HFFc6 (cell line): ENCODE data around the gene MYMK. TPM values are rescaled to one million over a fixed set of nuclear protein-coding genes. Genes with fewer than 3 reads are reported as not detected.

Experiments used
- DNase-seq: peaks from one replicate; pipeline ENCODE4 v3.0.0-alpha.2; 2018
- H3K27ac Mint-ChIP-seq: 2 replicates; pipeline ENCODE4 v1.8.0; 2020; ENCODE audit warnings: mild to moderate bottlenecking, mixed read lengths
- H3K27me3 Mint-ChIP-seq: 2 replicates; pipeline ENCODE4 v1.8.0; 2021; ENCODE audit warnings: mild to moderate bottlenecking, moderate library complexity, mixed read lengths; ENCODE audit not compliant: insufficient read depth
- H3K36me3 Mint-ChIP-seq: 2 replicates; pipeline ENCODE4 v1.8.0; 2021; ENCODE audit warnings: low read depth, mixed read lengths
- H3K4me1 Mint-ChIP-seq: 2 replicates; pipeline ENCODE4 v1.8.0; 2020; ENCODE audit warnings: low read depth, mixed read lengths
- H3K4me3 Mint-ChIP-seq: 2 replicates; pipeline ENCODE4 v1.8.0; 2020; ENCODE audit warnings: mild to moderate bottlenecking, moderate library complexity, mixed read lengths
- H3K9me3 Mint-ChIP-seq: 2 replicates; pipeline ENCODE4 v1.8.0; 2020; ENCODE audit warnings: mild to moderate bottlenecking, mixed read lengths
- total RNA-seq, 6 experiments: library from RNA; stranded (reverse); fragmentation: NEBNext Ultra II Directional; extraction: Animal tissue kit (Norgen Biotek cat#: 25700); gene quantifications; 2 replicates in 1 of 6; 3 replicates in 5 of 6; pipeline ENCODE4 v1.2.3, GENCODE V29; 2021
- TF ChIP-seq, protein P1 (sequence below): fragments of 200-600 bp; sonication (generic); IDR thresholded peaks from 2 replicates; pipeline ENCODE4 v1.5.0; 2021; ENCODE audit warnings: antibody characterized with exemption, mild to moderate bottlenecking

Gene MYMK
- total RNA-seq, 6 experiments from 2014 or later: not detected

DNA sequence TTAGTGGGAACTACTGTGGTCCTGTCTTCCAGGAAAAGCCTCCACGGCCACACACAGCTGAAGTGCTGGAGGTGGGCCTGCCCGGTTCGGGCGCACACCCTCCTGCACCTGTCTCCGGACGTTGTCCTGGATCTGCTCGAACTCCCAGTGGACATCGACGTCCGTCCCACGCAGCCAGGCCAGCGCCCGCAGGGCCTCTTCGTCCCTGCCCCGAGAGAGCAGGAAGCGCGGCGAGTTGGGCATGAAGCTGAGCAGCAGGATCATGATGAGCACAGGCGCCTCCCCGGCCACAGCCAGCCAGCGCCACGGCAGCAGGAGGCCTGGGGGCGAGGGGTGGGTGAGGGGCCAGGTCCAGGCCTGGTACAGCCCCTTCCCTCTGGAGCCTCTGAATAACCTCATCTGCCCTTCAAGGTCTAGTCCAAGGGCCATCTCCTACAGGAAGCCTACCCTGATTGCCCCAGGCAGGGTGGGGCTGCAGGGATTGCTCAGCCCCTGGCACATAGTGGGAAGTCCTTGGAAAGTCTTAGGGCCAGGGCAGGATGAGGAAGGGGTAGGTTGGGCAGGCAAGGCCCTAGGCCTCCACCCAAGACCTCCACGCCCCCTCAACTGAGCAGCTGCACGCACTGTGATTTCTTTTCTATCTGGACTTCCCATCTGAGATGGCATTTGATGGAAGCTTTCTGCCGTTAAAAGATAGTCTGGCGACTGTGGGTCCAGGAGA is 49.3 kb downstream of the MYMK start:
- DNase-seq: no peak
- H3K4me1 Mint-ChIP-seq: no peaks in the 10 kb centered on the region
- H3K27ac Mint-ChIP-seq: no peak overlapping the region
- no peaks in the 10 kb centered on the region for H3K36me3 Mint-ChIP-seq
- H3K9me3 Mint-ChIP-seq: no peaks in the 10 kb centered on the region
- TF ChIP-seq, protein P1, sequence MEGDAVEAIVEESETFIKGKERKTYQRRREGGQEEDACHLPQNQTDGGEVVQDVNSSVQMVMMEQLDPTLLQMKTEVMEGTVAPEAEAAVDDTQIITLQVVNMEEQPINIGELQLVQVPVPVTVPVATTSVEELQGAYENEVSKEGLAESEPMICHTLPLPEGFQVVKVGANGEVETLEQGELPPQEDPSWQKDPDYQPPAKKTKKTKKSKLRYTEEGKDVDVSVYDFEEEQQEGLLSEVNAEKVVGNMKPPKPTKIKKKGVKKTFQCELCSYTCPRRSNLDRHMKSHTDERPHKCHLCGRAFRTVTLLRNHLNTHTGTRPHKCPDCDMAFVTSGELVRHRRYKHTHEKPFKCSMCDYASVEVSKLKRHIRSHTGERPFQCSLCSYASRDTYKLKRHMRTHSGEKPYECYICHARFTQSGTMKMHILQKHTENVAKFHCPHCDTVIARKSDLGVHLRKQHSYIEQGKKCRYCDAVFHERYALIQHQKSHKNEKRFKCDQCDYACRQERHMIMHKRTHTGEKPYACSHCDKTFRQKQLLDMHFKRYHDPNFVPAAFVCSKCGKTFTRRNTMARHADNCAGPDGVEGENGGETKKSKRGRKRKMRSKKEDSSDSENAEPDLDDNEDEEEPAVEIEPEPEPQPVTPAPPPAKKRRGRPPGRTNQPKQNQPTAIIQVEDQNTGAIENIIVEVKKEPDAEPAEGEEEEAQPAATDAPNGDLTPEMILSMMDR: no peak
- H3K27me3 Mint-ChIP-seq: no peaks in the 10 kb centered on the region; the same call in 1 of the 2 replicates
- no peak overlapping the region for H3K4me3 Mint-ChIP-seq

DNA sequence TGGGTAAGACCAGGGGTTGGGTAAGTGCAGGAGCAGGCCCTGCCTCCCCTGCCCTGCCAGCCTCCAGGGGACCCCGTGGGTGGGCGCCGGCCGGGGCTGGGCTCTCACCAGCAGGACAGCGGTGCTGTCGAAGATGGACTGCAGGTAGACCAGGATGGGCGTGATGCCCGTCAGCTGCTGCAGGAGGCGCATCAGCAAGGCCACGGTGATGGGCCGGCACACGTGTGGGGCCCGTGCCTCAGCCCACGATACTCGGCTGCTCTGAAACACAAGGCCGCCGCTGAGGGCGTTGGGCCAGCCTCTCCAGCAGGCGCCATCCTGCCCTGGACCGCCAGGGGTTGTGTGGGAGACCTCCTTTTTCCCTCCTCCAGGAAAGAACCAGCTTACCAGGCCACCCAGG is 49.9 kb downstream of the MYMK start:
- no peaks in the 10 kb centered on the region for H3K9me3 Mint-ChIP-seq

DNA sequence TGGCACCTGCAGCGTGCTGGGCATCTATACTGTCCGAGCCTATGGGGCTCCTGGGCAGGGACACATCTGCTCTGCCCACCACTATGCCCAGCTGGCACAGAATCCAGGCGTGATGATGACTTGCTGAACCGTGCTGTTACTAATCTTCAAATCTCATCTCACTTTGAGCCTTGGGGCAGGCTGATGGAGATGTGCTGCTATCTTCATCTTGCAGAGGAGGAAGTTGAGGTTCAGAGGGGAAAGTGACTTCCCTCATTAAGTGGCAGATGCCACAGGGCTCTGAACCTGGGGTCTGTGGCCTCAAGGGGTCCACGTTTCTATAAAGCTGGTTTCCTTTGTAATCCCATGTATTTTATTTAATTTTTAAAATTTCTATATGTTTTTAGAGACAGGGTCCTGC is 50.5 kb downstream of the MYMK start:
- no peaks in the 10 kb centered on the region; the same call in 1 of the 2 replicates for H3K27me3 Mint-ChIP-seq

More for the DNA sequence above, 49.9 kb downstream of the MYMK start:
- H3K4me1 Mint-ChIP-seq: no peaks in the 10 kb centered on the region
- H3K27ac Mint-ChIP-seq: no peak overlapping the region
- H3K27me3 Mint-ChIP-seq: no peaks in the 10 kb centered on the region; the same call in 1 of the 2 replicates
- TF ChIP-seq, protein P1: no peak
- H3K36me3 Mint-ChIP-seq: no peaks in the 10 kb centered on the region
- no peak overlapping the region for H3K4me3 Mint-ChIP-seq
- DNase-seq: no peak

DNA sequence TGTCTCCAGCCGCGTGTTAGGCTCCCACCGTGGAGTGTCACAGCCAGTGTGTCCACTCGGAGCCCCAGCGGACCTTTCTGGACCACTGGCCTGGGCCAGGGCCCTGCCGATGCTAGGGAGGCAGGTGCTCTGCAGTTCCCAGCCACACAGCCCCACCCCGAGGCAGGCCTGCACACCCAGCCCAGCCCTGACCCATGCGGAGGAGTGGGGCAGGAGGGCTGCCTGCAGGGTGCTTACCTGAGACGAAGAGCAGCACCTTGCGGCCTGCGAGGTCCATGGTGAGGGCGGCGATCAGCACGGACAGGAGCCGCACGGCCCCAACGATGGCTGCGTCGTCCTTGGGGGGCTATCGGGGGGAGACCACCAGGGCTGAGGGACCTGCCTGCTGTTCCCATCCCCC is 51.0 kb downstream of the MYMK start:
- no peak overlapping the region for H3K4me3 Mint-ChIP-seq
- H3K4me1 Mint-ChIP-seq: no peaks in the 10 kb centered on the region
- TF ChIP-seq, protein P1: no peak

More for the DNA sequence above, 50.5 kb downstream of the MYMK start:
- Mint-ChIP-seq H3K27ac (no peak overlapping the region), H3K4me1 (no peaks in the 10 kb centered on the region), H3K9me3 (no peaks in the 10 kb centered on the region), H3K4me3 (no peak overlapping the region), H3K36me3 (no peaks in the 10 kb centered on the region)
- DNase-seq: no peak
- TF ChIP-seq, protein P1: no peak

DNA sequence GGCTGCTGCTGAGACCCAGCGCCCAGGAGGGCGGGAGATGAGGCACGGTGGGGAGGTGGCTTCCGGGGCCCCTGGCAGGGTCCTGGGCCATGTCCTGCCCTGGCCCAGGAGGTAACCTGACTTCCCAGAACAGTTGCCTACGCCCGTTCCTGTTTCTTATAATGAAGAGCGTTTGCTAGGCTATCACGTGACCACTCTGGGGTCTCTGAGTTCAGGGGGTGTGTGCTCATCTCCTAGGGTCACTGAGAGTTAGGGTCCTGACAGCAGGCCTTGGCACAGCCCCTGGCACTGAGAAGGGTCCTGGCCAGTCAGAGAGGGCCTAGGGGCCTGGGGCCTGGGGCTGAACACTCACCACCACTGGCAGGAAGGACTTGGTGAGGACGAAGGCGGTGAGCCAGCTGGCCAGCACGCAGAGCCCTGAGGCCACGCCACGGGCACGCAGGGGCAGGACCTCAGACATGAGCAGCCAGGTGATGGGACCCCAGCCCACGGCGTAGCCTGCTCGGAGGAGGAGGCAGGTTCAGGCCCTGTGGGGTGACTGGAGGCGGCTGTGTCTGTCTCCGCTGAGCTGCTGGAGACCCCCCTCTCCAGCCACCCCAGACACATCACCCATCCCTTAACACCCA is 51.9 kb downstream of the MYMK start:
- Mint-ChIP-seq H3K27ac (no peak overlapping the region), H3K4me1 (no peaks in the 10 kb centered on the region), H3K27me3 (no peaks in the 10 kb centered on the region; the same call in 1 of the 2 replicates), H3K9me3 (no peaks in the 10 kb centered on the region), H3K36me3 (no peaks in the 10 kb centered on the region), H3K4me3 (no peak overlapping the region)
- no peak for DNase-seq
- TF ChIP-seq, protein P1: no peak

More for the DNA sequence above, 51.0 kb downstream of the MYMK start:
- no peaks in the 10 kb centered on the region for H3K36me3 Mint-ChIP-seq
- no peak overlapping the region for H3K27ac Mint-ChIP-seq
- no peaks in the 10 kb centered on the region for H3K9me3 Mint-ChIP-seq
- DNase-seq: no peak
- H3K27me3 Mint-ChIP-seq: no peaks in the 10 kb centered on the region; the same call in 1 of the 2 replicates
